Activated CD4-positive, alpha-beta T cell treated with anti-CD3 and anti-CD28 coated beads, Interleukin-2, amount 50 U/mL, for 16 hours (primary cell): ENCODE results near the gene KRT72.

Experiments used
- DNase-seq: peaks from one replicate; pipeline ENCODE4 v3.0.0-alpha.2; 2020

Gene KRT72

GRCh38 chr12:52539083-52539820 lies 62.0 kb downstream of the KRT72 start:
- DNase-seq = no peak

- no peak for DNase-seq
Observed at GRCh38 chr12:52537101-52537500, 64.2 kb downstream of the KRT72 start.
